Esophagus muscularis mucosa (tissue), 4 donors: ENCODE measurements around the gene DEPDC4.

Experiments used
- CTCF ChIP-seq, 3 experiments: fragments of 200-600 bp in 2 of 3; fragments of 450-650 bp in 1 of 3; sonication (generic) in 2 of 3; IDR thresholded peaks; one replicate each; pipeline ENCODE4 v1.5.1; 2017 to 2019; ENCODE audit warnings: antibody characterized with exemption in 3 of 3, mild to moderate bottlenecking in 2 of 3, moderate library complexity in 1 of 3
- EP300 ChIP-seq: sonication (generic); formaldehyde crosslinking; IDR thresholded peaks from one replicate; pipeline ENCODE4 v1.6.1; 2017; ENCODE audit warnings: antibody characterized with exemption
- POLR2A ChIP-seq: fragments of 450-650 bp; IDR thresholded peaks from one replicate; pipeline ENCODE4 v1.6.1; 2017; ENCODE audit warnings: antibody characterized with exemption, moderate library complexity, mild to moderate bottlenecking, low read depth
- POLR2AphosphoS5 ChIP-seq, 2 donors: sonication (generic); formaldehyde crosslinking; IDR thresholded peaks; one replicate each; pipeline ENCODE4 v1.6.1; 2017; ENCODE audit warnings: antibody characterized with exemption in 2 of 2

GRCh38 chr12:100234591-100235304 is 32.1 kb downstream of the DEPDC4 start:
- TF ChIP-seq CTCF (IDR thresholded peaks at IDR 0.05), result peak; percentile 65 to 83 (median 68)
- no peak for TF ChIP-seq EP300
- no peak for TF ChIP-seq POLR2A
- TF ChIP-seq POLR2AphosphoS5 (IDR thresholded peaks at IDR 0.05), result no peak
